RWPE1 (cell line): Measurements from ENCODE around the gene GLB1L3.

Experiments used
- CTCF ChIA-PET: fragments of 350-600 bp; sonication (Branson Sonifier 250); formaldehyde crosslinking; extraction: SDS; loops from one replicate; lab custom pipeline; 2021; lab: Yijun Ruan, JAX
- POLR2A ChIA-PET: fragments of 400-600 bp; formaldehyde crosslinking; extraction: SDS; loops from one replicate; lab custom pipeline; 2020; ENCODE audit warnings: antibody characterized with exemption; ENCODE audit not compliant: low non-redundant PET; lab: Yijun Ruan, JAX
- DNase-seq: peaks from one replicate; pipeline ENCODE4 v3.0.0; 2012; ENCODE audit warnings: low spot score
- H3K27ac ChIP-seq: fragments of 450-650 bp; 2 replicates; pipeline ENCODE4 v1.5.1; 2017
- CTCF ChIP-seq: fragments of 450-650 bp; conservative IDR thresholded peaks from 2 replicates; pipeline ENCODE4 v1.5.1; 2017; ENCODE audit warnings: low read depth, mild to moderate bottlenecking

The GLB1L3 gene

GRCh38 chr11:134293119-134294113, 17.2 kb downstream of the GLB1L3 start:
- no peak for TF ChIP-seq CTCF
- ChIA-PET CTCF (interaction anchor here (0.7 kb wide), 1 partner anchor 20 kb away, joined by 3 read pairs; no protein-coding TSS in a partner anchor), POLR2A (no interaction called here)
- no peak overlapping the region for H3K27ac ChIP-seq
- no peak for DNase-seq

DNA sequence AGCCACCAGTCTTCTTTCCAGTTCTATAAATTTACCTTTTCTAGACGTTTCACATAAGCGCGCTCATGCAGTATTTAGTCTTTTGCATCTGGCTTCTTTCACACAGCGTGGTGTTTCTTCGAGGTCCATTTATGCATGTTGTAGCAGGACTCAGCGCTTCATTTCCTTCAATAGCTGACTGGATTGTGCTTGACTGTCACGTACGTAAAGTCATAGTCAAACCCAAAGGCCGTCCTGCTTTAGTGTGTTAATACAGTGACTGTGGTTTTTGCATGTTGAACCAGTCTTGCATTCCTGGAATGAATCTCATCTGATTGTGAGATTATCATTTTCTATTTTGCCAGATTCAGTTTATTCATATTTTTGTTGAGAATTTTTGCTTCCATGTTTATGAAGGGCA, 18.5 kb downstream of the GLB1L3 start:
- TF ChIP-seq CTCF: no peak
- DNase-seq: no peak
- H3K27ac ChIP-seq: no peak overlapping the region
- ChIA-PET CTCF (no interaction called here), POLR2A (no interaction called here)

- TF ChIP-seq CTCF: no peak
- CTCF ChIA-PET: no interaction called here
- POLR2A ChIA-PET: no interaction called here
- no peak overlapping the region for H3K27ac ChIP-seq
- no peak for DNase-seq
These were observed 36.0 kb downstream of the GLB1L3 start for GRCh38 chr11:134312223-134312622.

DNA sequence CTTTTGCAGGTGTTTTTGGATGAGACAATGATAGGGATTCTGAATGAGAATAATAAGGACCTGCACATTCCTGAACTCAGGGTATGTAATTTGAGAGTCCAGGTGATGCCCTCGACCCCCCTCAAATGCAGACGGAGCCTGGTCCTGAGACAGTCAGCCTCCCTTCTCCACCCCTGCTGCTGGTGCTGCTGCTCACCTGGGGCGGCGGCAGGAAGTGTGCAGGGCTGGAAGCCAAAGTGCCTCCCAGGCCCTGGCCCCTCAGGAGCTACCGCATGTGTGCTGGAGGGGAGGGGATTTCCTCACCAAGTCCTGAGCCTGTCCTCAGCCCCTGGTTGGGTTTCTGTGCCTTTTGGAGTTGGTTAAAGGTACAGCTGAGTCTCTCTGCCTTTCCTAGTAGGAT, 36.6 kb downstream of the GLB1L3 start:
- CTCF ChIA-PET: interaction anchor here (0.5 to 0.6 kb wide), 2 partner anchors 19 to 40 kb away, joined by 3 read pairs; no protein-coding TSS in a partner anchor
- TF ChIP-seq CTCF: no peak
- H3K27ac ChIP-seq: no peak overlapping the region
- POLR2A ChIA-PET: no interaction called here
- no peak for DNase-seq

DNA sequence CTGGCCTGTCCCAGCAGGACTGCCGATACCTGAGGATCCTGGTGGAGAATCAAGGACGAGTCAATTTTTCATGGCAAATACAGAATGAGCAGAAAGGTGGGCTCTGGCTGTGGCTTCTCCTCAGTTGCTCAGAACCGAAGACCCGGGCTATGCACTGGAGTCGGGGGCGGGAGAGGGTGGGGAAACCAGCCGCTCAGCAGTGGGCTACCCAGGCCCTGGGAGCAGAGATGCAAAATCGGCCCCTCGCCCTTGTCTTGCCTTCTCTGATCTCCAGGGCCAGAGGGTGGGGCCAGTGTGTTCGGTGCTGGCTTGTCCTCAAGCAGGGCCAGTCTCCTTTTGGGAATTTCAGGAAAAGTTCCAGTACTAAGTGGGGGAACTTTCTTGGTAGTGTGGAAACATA, 37.2 kb downstream of the GLB1L3 start:
- no peak for TF ChIP-seq CTCF
- ChIA-PET CTCF (interaction anchor here (0.5 to 0.6 kb wide), 2 partner anchors 19 to 40 kb away, joined by 3 read pairs; no protein-coding TSS in a partner anchor), POLR2A (no interaction called here)
- no peak for DNase-seq
- H3K27ac ChIP-seq: no peak overlapping the region

DNA sequence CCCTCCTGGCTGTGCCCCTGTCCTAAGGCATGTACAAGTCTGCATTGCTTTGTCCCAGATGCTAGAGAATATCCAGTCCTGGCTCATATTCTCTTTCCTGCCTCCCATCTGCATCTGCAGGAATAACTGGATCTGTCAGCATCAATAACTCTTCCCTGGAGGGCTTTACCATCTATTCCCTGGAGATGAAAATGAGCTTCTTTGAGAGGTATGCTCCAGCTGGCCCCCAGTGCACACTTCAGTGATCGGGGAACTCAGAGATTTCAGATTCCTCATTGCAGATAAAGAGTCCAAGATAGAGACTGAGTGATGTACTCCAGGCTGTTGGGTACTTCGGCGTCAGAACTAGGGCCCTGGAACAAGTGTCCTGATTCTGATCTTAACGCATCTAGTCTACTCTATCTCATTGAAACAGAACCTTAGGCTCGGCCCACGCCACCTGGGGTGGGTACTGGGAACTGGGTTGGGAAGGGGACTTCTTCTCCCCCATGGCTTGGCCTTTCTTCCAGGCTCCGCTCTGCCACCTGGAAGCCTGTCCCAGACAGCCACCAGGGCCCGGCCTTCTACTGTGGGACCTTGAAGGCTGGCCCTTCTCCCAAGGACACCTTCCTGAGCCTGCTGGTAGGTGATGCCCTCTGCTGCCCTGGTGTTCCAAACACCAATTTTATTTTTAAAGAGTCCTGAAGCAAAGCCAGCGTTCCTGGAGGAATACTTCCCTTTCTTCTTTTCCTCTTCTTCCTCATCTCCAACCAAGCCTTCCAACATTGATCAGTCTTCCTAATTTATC, 37.8 kb downstream of the GLB1L3 start:
- CTCF ChIA-PET: no interaction called here
- no peak for TF ChIP-seq CTCF
- no peak for DNase-seq
- POLR2A ChIA-PET: no interaction called here
- no peak overlapping the region for H3K27ac ChIP-seq
